ENCODE data around the gene ATP9B. TPM values are rescaled to one million over a fixed set of nuclear protein-coding genes. Genes with fewer than 3 reads are reported as not detected.

The ATP9B gene
- polyA plus RNA-seq, 1 of the 3 experiments (the other 2 are of a cell fraction) = 11.2 TPM

DNA sequence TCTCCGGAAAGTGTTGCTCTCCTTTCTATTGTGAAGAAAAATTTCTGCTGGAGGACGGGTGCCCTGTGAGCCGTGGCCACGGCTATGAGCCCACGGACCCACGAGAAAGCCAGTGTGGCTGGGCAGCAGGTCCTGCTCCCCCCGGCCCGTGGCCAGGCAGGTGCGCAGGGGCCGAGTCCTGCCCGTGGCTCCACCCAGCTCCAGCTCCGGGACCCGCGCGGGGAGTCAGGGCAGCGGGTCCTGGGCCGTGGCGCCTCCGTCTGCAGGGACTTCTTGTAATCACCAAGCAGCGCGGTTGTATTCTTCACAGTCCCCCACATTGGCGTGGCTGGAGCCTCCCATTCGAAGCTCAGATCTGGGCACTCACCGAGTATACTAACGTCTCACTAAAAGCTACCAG is 46.6 kb upstream of the ATP9B start:
- Histone ChIP-seq H3K27ac (ENCODE audit: low read depth in 2 of 2, low read length in 1 of 2) (no peak overlapping the region), H3F3A (replicated peaks; ENCODE audit: insufficient read depth) (no peaks in the 10 kb centered on the region), H3K4me3 (ENCODE audit: low read depth in 2 of 2, low read length in 1 of 2) (no peak overlapping the region), H2AFZ (ENCODE audit: low read depth) (no peak overlapping the region), H4K20me1 (ENCODE audit: insufficient read depth) (no peaks in the 10 kb centered on the region), H3K4me2 (no peak overlapping the region), H3K36me3 (replicated peaks in 1 of 2; ENCODE audit: control insufficient read depth in 1 of 2, insufficient read depth in 2 of 2, low read length in 1 of 2) (no peaks in the 10 kb centered on the region), H3K9me3 (no peaks in the 10 kb centered on the region), H3K9me2 (no peaks in the 10 kb centered on the region), H3K9ac (no peak overlapping the region), H3K27me3 (ENCODE audit: insufficient read depth) (peaks cover 45% of the 10 kb centered on the region; the same call in 1 of the 2 replicates), H3K4me1 (ENCODE audit: control insufficient read depth in 1 of 2, insufficient read depth in 2 of 2, low read depth in 1 of 2, low read length in 1 of 2) (no peaks in the 10 kb centered on the region), H3K79me2 (ENCODE audit: insufficient read depth) (no peaks in the 10 kb centered on the region)
- POLR2A ChIA-PET = no interaction called here
- 31% methylated on average over 14 of the region's 25 CpGs for WGBS (ENCODE audit: low lambda C conversion rate)
- CTCF ChIA-PET = interaction anchor here (1.2 kb wide), 1 partner anchor 37 kb away, joined by 3 read pairs; no protein-coding TSS in a partner anchor
- DNase-seq = no peak
- TF ChIP-seq, protein P1, sequence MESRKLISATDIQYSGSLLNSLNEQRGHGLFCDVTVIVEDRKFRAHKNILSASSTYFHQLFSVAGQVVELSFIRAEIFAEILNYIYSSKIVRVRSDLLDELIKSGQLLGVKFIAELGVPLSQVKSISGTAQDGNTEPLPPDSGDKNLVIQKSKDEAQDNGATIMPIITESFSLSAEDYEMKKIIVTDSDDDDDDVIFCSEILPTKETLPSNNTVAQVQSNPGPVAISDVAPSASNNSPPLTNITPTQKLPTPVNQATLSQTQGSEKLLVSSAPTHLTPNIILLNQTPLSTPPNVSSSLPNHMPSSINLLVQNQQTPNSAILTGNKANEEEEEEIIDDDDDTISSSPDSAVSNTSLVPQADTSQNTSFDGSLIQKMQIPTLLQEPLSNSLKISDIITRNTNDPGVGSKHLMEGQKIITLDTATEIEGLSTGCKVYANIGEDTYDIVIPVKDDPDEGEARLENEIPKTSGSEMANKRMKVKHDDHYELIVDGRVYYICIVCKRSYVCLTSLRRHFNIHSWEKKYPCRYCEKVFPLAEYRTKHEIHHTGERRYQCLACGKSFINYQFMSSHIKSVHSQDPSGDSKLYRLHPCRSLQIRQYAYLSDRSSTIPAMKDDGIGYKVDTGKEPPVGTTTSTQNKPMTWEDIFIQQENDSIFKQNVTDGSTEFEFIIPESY (IDR thresholded peaks at IDR 0.05; ENCODE audit: borderline replicate concordance, low read depth) = no peak
- TF ChIP-seq, protein P2, sequence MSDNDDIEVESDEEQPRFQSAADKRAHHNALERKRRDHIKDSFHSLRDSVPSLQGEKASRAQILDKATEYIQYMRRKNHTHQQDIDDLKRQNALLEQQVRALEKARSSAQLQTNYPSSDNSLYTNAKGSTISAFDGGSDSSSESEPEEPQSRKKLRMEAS (IDR thresholded peaks at IDR 0.05; ENCODE audit: low read depth) = no peak
- TF ChIP-seq MXI1 (IDR thresholded peaks at IDR 0.05; ENCODE audit: low read depth, low read length) = no peak
- TF ChIP-seq TCF12 (IDR thresholded peaks at IDR 0.05) = no peak
- TF ChIP-seq, protein P3, sequence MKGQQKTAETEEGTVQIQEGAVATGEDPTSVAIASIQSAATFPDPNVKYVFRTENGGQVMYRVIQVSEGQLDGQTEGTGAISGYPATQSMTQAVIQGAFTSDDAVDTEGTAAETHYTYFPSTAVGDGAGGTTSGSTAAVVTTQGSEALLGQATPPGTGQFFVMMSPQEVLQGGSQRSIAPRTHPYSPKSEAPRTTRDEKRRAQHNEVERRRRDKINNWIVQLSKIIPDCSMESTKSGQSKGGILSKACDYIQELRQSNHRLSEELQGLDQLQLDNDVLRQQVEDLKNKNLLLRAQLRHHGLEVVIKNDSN (IDR thresholded peaks at IDR 0.05; ENCODE audit: borderline replicate concordance, low read depth) = no peak
- TF ChIP-seq MEF2A (IDR thresholded peaks at IDR 0.05; ENCODE audit: borderline replicate concordance, low read depth) = no peak
- TF ChIP-seq FOXJ3 (CRISPR knock-in tag; IDR thresholded peaks at IDR 0.05) = no peak
- no peak for TF ChIP-seq SMC3 (IDR thresholded peaks at IDR 0.05; ENCODE audit: low read depth, low read length)
- no peak for TF ChIP-seq GABPA (IDR thresholded peaks at IDR 0.05; ENCODE audit: low read depth)
- no peak for TF ChIP-seq FOXM1 (IDR thresholded peaks at IDR 0.05; ENCODE audit: low read depth)
- TF ChIP-seq SIN3A (IDR thresholded peaks at IDR 0.05; ENCODE audit: borderline replicate concordance, low read depth, low read length) = no peak
- no peak for TF ChIP-seq RCOR1 (IDR thresholded peaks at IDR 0.05; ENCODE audit: low read length)
- no peak for TF ChIP-seq TAF1 (IDR thresholded peaks at IDR 0.05; ENCODE audit: borderline replicate concordance, low read depth, low read length)
- TF ChIP-seq, protein P4, sequence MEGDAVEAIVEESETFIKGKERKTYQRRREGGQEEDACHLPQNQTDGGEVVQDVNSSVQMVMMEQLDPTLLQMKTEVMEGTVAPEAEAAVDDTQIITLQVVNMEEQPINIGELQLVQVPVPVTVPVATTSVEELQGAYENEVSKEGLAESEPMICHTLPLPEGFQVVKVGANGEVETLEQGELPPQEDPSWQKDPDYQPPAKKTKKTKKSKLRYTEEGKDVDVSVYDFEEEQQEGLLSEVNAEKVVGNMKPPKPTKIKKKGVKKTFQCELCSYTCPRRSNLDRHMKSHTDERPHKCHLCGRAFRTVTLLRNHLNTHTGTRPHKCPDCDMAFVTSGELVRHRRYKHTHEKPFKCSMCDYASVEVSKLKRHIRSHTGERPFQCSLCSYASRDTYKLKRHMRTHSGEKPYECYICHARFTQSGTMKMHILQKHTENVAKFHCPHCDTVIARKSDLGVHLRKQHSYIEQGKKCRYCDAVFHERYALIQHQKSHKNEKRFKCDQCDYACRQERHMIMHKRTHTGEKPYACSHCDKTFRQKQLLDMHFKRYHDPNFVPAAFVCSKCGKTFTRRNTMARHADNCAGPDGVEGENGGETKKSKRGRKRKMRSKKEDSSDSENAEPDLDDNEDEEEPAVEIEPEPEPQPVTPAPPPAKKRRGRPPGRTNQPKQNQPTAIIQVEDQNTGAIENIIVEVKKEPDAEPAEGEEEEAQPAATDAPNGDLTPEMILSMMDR (IDR thresholded peaks at IDR 0.05) = no peak
- no peak for TF ChIP-seq RXRA (IDR thresholded peaks at IDR 0.05; ENCODE audit: borderline replicate concordance, low read depth)
- TF ChIP-seq, protein P5, sequence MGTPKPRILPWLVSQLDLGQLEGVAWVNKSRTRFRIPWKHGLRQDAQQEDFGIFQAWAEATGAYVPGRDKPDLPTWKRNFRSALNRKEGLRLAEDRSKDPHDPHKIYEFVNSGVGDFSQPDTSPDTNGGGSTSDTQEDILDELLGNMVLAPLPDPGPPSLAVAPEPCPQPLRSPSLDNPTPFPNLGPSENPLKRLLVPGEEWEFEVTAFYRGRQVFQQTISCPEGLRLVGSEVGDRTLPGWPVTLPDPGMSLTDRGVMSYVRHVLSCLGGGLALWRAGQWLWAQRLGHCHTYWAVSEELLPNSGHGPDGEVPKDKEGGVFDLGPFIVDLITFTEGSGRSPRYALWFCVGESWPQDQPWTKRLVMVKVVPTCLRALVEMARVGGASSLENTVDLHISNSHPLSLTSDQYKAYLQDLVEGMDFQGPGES (IDR thresholded peaks at IDR 0.05; ENCODE audit: low read depth, low read length) = no peak
- TF ChIP-seq EZH2phosphoT487 (IDR thresholded peaks at IDR 0.05; ENCODE audit: borderline replicate concordance, low read depth) = no peak
